Ovary (tissue), 3 donors: ENCODE results near the gene TNFSF11.

Experiments
- EP300 ChIP-seq: sonication (generic); formaldehyde crosslinking; IDR thresholded peaks from one replicate; pipeline ENCODE4 v1.6.1; 2017; ENCODE audit warnings: antibody characterized with exemption
- POLR2A ChIP-seq: fragments of 450-650 bp; IDR thresholded peaks from one replicate; pipeline ENCODE4 v1.6.1; 2017; ENCODE audit warnings: antibody characterized with exemption, mild to moderate bottlenecking, moderate library complexity
- TF ChIP-seq, protein P1 (sequence below), 3 donors: fragments of 450-650 bp in 2 of 3; fragments of 200-600 bp in 1 of 3; IDR thresholded peaks; one replicate each; pipeline versions ENCODE4 v1.5.1 to v1.8.0; 2016 to 2022; ENCODE audit warnings: antibody characterized with exemption in 3 of 3, mild to moderate bottlenecking in 1 of 3
- donor health status: DM: no; HTN: no; CAD: no.

DNA sequence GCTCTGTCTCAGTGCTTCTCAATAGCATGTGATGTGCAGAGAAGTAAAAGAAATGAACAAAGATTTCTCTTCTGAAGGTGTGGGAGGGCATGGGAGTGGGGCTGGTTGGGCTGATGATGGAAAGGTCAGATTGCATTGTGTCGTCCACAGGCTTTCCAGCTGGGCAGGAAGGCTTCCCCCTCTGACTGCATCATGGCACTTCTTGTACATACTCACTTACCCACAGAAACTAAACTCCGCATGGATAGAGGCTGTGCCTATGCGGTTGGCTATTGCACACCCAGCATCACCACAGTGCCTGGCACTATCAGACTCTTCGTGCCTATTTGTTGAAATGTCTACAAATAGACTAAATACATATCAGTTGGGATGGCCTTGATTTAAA lies 24.4 kb upstream of the TNFSF11 start:
- TF ChIP-seq POLR2A = no peak
- TF ChIP-seq, protein P1, sequence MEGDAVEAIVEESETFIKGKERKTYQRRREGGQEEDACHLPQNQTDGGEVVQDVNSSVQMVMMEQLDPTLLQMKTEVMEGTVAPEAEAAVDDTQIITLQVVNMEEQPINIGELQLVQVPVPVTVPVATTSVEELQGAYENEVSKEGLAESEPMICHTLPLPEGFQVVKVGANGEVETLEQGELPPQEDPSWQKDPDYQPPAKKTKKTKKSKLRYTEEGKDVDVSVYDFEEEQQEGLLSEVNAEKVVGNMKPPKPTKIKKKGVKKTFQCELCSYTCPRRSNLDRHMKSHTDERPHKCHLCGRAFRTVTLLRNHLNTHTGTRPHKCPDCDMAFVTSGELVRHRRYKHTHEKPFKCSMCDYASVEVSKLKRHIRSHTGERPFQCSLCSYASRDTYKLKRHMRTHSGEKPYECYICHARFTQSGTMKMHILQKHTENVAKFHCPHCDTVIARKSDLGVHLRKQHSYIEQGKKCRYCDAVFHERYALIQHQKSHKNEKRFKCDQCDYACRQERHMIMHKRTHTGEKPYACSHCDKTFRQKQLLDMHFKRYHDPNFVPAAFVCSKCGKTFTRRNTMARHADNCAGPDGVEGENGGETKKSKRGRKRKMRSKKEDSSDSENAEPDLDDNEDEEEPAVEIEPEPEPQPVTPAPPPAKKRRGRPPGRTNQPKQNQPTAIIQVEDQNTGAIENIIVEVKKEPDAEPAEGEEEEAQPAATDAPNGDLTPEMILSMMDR (IDR thresholded peaks at IDR 0.05) = no peak
- TF ChIP-seq EP300 = no peak
